ENCODE results near the gene SYNGR1. TPM values are rescaled to one million over a fixed set of nuclear protein-coding genes. Genes with fewer than 3 reads are reported as not detected.

SYNGR1 gene
- total and polyA plus RNA-seq, 2 experiments from 2014 or later = 30.9 to 37.0 TPM

DNA sequence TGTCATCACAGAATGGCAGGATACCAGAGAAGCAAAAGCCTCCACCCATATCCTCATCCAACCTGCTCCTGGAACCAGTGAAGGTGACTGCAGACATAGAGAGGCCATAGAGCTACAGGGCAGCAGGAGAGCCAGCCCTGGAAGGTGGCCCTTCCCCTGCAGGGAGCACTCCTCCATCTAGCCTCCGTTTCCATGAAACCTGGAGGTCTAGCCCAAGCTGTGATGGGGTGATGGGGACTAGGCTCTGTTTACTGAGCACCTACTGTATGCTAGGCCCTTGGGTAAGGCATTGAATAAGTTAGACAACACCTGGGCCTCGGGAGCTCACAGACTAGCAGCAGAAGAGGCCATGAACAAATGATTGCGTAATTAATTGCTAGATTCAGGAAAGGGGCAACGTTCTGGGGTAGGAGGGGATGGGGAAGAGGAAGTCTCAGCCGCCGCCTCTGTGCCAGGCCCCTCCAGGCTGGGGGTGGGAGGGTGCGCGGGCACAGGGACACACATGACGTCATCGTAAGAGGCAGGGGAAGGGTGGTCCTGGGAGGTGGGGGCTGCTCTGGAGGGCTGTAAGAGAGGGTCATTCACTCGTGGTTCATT, 784 bp upstream of the SYNGR1 start:
- no peaks in the 10 kb centered on the region; the same call in 1 of the 2 replicates for H4K20me1 ChIP-seq (replicated peaks; ENCODE audit: insufficient read depth)
- DNase-seq (ENCODE audit: low spot score) = no peak
- peaks cover 24% of the 10 kb centered on the region for H3K4me1 ChIP-seq (ENCODE audit: insufficient read depth)
- H3K9me2 ChIP-seq (ENCODE audit: insufficient read depth) = no peaks in the 10 kb centered on the region
- no peaks in the 10 kb centered on the region for H3K36me3 ChIP-seq (ENCODE audit: insufficient read depth)
- peaks cover 7% of the 10 kb centered on the region; the same call in 1 of the 2 replicates for H3F3A ChIP-seq (replicated peaks; ENCODE audit: low read depth)
- peaks cover 12% of the 10 kb centered on the region for H3K79me2 ChIP-seq (replicated peaks; ENCODE audit: insufficient read depth)
- no peaks in the 10 kb centered on the region for H3K36me3 Mint-ChIP-seq (ENCODE audit: low read depth)
- H3K9me3 Mint-ChIP-seq = no peaks in the 10 kb centered on the region
- H2AFZ ChIP-seq = peak overlapping the region; percentile 91
- TF ChIP-seq CREB1 (CRISPR knock-in tag; IDR thresholded peaks at IDR 0.05; ENCODE audit: low read depth) (peak; percentile 75), ZNF114 (CRISPR knock-in tag; IDR thresholded peaks at IDR 0.05) (no peak), POLR2AphosphoS5 (IDR thresholded peaks at IDR 0.05; ENCODE audit: low read depth) (0 out of 2 replicates have a peak, but pooled peaks have one; percentile 27), REST (IDR thresholded peaks at IDR 0.05; ENCODE audit: unreplicated experiment) (no peak)
- TF ChIP-seq, protein P1, sequence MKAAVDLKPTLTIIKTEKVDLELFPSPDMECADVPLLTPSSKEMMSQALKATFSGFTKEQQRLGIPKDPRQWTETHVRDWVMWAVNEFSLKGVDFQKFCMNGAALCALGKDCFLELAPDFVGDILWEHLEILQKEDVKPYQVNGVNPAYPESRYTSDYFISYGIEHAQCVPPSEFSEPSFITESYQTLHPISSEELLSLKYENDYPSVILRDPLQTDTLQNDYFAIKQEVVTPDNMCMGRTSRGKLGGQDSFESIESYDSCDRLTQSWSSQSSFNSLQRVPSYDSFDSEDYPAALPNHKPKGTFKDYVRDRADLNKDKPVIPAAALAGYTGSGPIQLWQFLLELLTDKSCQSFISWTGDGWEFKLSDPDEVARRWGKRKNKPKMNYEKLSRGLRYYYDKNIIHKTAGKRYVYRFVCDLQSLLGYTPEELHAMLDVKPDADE (IDR thresholded peaks at IDR 0.05) = no peak
- H3K27me3 Mint-ChIP-seq (ENCODE audit: insufficient read depth, low read depth, poor library complexity) = peaks cover 15% of the 10 kb centered on the region
- peaks cover 29% of the 10 kb centered on the region for H3K4me1 Mint-ChIP-seq
- no peak overlapping the region for H3K27ac ChIP-seq (ENCODE audit: low read depth)
- peak overlapping the region; percentile 79 for H3K4me3 Mint-ChIP-seq
- H3K4me2 ChIP-seq = peak overlapping the region; percentile 87
- peak; percentile 5; the same call in 2 of the 3 replicates for ATAC-seq
- peak overlapping the region; percentile 78 for H3K4me3 ChIP-seq
- H3K27me3 ChIP-seq (ENCODE audit: insufficient read depth) = peaks cover 5% of the 10 kb centered on the region
- no peak overlapping the region for H3K27ac Mint-ChIP-seq

DNA sequence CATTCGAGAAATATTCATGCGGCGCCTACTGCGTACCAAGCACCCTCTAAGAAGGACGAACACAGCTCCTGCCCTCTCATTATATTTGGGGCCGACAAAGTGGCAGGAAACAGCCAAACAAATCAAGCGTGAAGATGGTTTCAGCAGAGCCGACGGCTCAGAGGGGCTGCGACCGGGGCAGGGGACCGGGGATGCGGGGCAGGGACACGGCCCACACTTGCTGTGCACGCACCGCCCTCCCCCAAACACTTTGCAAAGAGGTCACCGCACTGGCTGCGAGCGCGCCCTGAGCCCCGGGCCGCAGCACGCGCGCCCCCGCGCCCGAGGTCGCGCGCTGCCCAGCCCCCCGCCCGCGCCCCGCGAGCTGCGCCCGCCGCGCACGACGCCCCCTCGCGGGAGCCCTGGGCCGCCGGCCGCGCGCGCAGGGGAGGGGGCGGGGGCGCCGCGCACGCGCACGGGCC, 255 bp upstream of the SYNGR1 start:
- H3K9me3 Mint-ChIP-seq = no peaks in the 10 kb centered on the region

More for the DNA sequence above, 255 bp upstream of the SYNGR1 start:
- H3K4me1 Mint-ChIP-seq = peaks cover 25% of the 10 kb centered on the region
- Histone ChIP-seq H3F3A (replicated peaks; ENCODE audit: low read depth) (peaks cover 6% of the 10 kb centered on the region; the same call in 1 of the 2 replicates), H2AFZ (peak overlapping the region; percentile 91), H3K27me3 (ENCODE audit: insufficient read depth) (peaks cover 5% of the 10 kb centered on the region), H3K9me2 (ENCODE audit: insufficient read depth) (no peaks in the 10 kb centered on the region), H3K4me2 (peak overlapping the region; percentile 87), H4K20me1 (replicated peaks; ENCODE audit: insufficient read depth) (no peaks in the 10 kb centered on the region; the same call in 1 of the 2 replicates), H3K79me2 (replicated peaks; ENCODE audit: insufficient read depth) (peaks cover 12% of the 10 kb centered on the region), H3K36me3 (ENCODE audit: insufficient read depth) (no peaks in the 10 kb centered on the region), H3K4me1 (ENCODE audit: insufficient read depth) (peaks cover 18% of the 10 kb centered on the region), H3K27ac (ENCODE audit: low read depth) (no peak overlapping the region), H3K4me3 (peak overlapping the region; percentile 79)
- H3K36me3 Mint-ChIP-seq (ENCODE audit: low read depth) = no peaks in the 10 kb centered on the region
- peaks cover 12% of the 10 kb centered on the region for H3K27me3 Mint-ChIP-seq (ENCODE audit: insufficient read depth, low read depth, poor library complexity)
- TF ChIP-seq CTCF (conservative IDR thresholded peaks at IDR 0.05; ENCODE audit: low read depth in 2 of 2) = peak in 1 of 2 experiments; percentile 27; a peak in 1 of 4 replicates
- TF ChIP-seq POLR2AphosphoS5 (IDR thresholded peaks at IDR 0.05; ENCODE audit: low read depth) = peak; percentile 49; the same call in 1 of the 2 replicates
- no peak for TF ChIP-seq EZH2 (IDR thresholded peaks at IDR 0.05; ENCODE audit: low read depth, unreplicated experiment)
- H3K27ac Mint-ChIP-seq = no peak overlapping the region
- peak; percentile 26 for ATAC-seq
- H3K4me3 Mint-ChIP-seq = peak overlapping the region; percentile 79
- peak; percentile 77 for DNase-seq (ENCODE audit: low spot score)
